T-helper 17 cell (primary cell): ENCODE results near the gene SHC3. TPM values are rescaled to one million over a fixed set of nuclear protein-coding genes. Genes with fewer than 3 reads are reported as not detected.

Source experiments
- ATAC-seq: fragments of 150-1000 bp; cut with Tn5 transposase; 2 replicates; pipeline ENCODE4 v1.10.0; 2021; ENCODE audit warnings: mild to moderate bottlenecking, moderate library complexity
- DNase-seq, 3 donors: peaks; one replicate each; pipeline versions ENCODE4 v3.0.0 to v3.0.0-alpha.2; 2020 to 2021
- H3K9me3 ChIP-seq: one replicate; pipeline ENCODE4 v1.7.0; 2013; ENCODE audit warnings: low read length, mild to moderate bottlenecking; ENCODE audit not compliant: control insufficient read depth, poor library complexity, severe bottlenecking
- H3K27ac Mint-ChIP-seq: one replicate; pipeline ENCODE4 v1.8.0; 2022; ENCODE audit warnings: mild to moderate bottlenecking, moderate library complexity, mixed read lengths
- H3K27me3 Mint-ChIP-seq: one replicate; pipeline ENCODE4 v1.8.0; 2022; ENCODE audit warnings: mixed read lengths
- H3K36me3 Mint-ChIP-seq: one replicate; pipeline ENCODE4 v1.8.0; 2022; ENCODE audit warnings: low read depth, mixed read lengths
- H3K4me1 Mint-ChIP-seq: one replicate; pipeline ENCODE4 v1.8.0; 2022; ENCODE audit warnings: mild to moderate bottlenecking, mixed read lengths
- H3K4me3 Mint-ChIP-seq: one replicate; pipeline ENCODE4 v1.8.0; 2022; ENCODE audit warnings: mild to moderate bottlenecking, moderate library complexity, mixed read lengths
- total RNA-seq, 4 donors: library from RNA in 2 of 4; stranded (reverse) in 2 of 4; gene quantifications; one replicate each; pipeline ENCODE4 v1.2.3 and lab custom pipeline; 2022 to 2026

SHC3 gene
- total RNA-seq, 2 donors from 2014 or later, result not detected

DNA sequence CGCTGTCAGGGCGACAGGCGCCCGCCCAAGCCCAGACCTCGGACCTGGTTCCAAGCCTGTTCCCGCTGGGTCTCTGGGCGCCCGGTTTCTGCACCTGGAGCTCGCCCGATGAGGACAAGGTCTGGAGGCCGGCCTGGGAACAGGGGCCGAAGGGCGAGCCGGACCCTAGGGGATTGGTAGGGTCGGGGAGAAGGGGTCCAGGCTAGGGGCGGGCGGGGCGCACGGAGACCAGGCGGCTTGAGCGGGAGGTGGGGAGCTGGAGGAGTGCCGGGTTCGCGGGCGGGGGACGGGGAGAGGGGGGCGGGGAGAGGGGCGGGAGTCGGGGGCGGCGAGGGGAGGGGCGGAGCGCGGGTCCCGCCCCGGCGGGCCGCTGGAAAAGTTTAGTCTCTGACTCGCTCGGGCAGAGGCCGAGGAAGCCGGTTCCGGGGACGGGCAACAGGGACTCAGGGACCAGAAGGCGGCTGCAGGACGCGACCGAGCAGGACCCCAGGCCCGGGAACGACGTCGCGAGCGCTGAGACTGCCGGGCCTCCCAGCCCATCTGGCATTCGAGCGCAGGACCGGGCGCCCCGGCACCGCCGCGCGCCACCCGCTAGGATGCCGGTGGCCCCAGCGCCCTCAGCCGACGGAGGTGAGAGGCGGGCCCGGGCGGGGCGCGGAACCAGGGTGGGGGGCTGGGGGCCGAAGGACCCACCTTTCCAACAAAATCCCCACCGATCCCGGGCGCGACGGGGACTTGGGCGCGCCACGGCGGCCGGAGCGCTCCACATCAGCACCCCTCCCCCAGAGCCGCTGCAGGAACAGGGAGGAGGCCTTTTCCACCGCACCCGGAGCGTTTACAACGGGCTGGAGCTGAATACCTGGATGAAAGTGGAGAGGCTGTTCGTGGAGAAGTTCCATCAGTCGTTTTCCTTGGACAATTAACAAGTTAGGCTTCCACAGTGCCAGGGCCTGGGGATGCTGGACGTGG, 187.3 kb downstream of the SHC3 start, which contains the start of gene S1PR3:
Gene S1PR3 (plus strand): TSS at position 403 of the 969 bp plus-strand sequence. CDS start 9,733 bp downstream, outside the sequence.
- Mint-ChIP-seq H3K4me1 (peaks cover 8% of the 10 kb centered on the region), H3K36me3 (no peaks in the 10 kb centered on the region), H3K27me3 (peaks cover 80% of the 10 kb centered on the region), H3K27ac (peak within 1 kb of the TSS; percentile 59), H3K4me3 (peak within 1 kb of the TSS; percentile 53)
- no peak for DNase-seq
- ATAC-seq, result no peak
- no peaks in the 10 kb centered on the region for H3K9me3 ChIP-seq

- Mint-ChIP-seq H3K4me1 (peaks cover 8% of the 10 kb centered on the region), H3K4me3 (peak overlapping the region; percentile 3), H3K27me3 (peaks cover 85% of the 10 kb centered on the region), H3K36me3 (peaks cover 2% of the 10 kb centered on the region), H3K27ac (peak overlapping the region; percentile 59)
- ATAC-seq, result no peak
- H3K9me3 ChIP-seq, result no peaks in the 10 kb centered on the region
- DNase-seq, result no peak
These were observed 187.9 kb downstream of the SHC3 start for GRCh38 chr9:88990729-88991065.

DNA sequence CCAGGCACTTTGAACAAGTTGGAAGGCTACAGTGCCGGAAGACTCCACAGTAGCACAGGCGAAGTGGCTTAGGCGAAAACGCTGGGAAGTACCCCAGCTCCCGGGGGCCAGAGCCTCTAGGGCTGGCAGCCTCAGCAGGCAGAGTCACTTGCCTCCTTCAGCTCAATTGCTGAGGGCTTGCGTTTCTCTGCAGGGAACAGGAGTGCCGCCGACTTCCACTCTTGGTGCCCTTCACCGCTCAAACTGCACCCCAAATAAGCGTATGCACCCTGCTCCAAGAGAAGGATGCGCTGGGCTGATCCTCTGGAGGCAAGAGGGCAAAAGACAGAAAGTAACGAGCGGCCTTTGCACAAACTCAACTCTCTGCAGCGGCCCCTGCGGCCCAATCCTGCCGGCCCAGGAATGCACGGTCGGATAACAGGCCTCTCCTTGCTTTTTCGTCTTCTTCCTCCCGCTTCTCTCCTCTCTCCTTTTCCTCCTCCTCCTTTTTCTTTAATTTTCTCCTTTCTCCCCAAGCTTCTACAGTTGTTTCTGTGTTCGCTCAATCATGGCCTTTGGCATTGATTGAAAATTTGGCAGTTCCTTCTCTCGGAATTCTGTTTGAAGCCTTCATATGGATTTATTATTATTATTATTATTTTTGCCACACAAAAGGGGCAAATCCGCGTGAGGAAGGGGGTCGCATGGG, 188.4 kb downstream of the SHC3 start:
- Mint-ChIP-seq H3K27ac (peak overlapping the region; percentile 59), H3K4me1 (peaks cover 8% of the 10 kb centered on the region), H3K27me3 (peaks cover 85% of the 10 kb centered on the region), H3K4me3 (peak overlapping the region; percentile 3), H3K36me3 (peaks cover 2% of the 10 kb centered on the region)
- DNase-seq (no peak), ATAC-seq (no peak)
- H3K9me3 ChIP-seq, result no peaks in the 10 kb centered on the region

DNA sequence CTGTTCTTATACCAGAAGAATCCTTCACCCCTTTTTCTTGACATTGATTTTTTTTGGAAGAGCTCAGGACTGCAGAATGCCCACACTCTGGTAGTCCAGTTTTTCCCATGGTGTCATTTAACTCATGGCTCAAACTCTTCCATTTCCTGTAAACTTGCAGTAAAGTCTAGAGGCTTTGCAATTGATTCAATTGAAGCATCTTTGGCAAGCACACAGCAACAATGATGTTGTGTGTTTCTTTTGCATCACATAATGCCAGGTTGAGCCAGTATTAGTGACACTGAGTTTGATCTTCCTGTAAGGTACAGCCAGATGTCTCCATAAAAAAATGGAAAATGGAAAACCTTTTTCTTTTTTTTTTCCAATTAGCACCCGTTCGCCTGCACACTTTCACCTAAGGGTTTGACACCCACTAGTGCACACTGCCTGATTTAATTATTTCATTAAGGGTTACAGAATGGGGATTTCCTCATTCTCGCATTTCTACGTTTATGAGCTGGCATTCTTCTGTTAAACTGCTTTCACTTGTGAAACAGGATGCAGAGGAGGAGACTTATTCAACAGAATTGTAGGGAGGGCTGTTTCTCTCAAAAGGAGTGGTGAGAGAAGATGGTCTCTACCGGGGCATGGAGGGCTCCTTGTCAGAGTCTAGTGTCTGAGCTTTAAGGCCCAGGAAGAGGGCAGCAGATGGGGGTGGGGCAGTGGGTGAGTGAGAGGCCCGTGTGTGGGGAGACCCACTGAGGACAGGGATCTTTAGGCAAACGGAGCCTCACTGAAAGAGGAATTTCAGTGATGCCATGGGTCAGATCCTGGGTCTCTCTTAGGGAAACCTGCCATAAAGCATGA, 189.6 kb downstream of the SHC3 start:
- Mint-ChIP-seq H3K4me3 (no peak overlapping the region), H3K36me3 (peaks cover 2% of the 10 kb centered on the region), H3K27me3 (peaks cover 81% of the 10 kb centered on the region), H3K4me1 (peaks cover 8% of the 10 kb centered on the region), H3K27ac (no peak overlapping the region)
- ATAC-seq (peak; percentile 56), DNase-seq (no peak)
- H3K9me3 ChIP-seq, result no peaks in the 10 kb centered on the region

DNA sequence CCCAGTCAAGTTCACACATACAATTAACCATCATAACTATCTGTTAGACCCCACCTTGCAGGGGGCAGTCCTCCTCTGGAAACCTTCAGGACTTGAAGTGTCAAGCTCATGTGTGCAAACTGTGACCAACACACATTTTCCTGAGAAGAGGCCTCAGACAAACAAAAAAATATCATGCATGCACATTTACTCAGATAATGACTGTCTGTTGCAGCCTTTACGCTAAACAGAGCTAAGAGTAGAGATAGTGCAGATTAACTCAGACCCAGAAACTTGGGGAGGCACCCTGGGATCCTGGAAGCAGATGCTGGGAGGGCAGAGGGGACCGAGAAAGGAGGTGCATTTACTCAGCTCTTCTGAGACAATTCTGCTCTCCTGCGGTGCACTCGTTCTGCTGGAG, 191.0 kb downstream of the SHC3 start:
- Mint-ChIP-seq H3K27me3 (peaks cover 68% of the 10 kb centered on the region), H3K36me3 (peaks cover 2% of the 10 kb centered on the region)

DNA sequence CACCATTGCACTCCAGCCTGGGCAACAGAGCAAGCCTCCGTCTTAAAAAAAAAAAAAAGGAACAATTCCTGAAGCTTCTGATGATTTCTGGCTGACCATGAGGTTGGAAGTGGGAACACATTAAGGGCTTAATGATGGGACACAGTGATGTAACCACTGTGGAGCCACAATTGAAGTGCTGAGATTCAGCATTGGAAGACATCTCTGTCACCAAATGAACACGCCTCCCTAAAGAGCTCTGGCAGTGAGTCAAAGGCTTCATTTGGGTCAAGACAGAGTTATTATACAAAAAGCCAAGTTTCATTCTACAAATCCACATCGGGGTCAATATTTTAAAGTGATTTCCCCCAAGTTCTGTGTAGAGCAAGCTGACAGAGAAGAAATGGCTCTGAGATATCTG, 191.8 kb downstream of the SHC3 start:
- no peaks in the 10 kb centered on the region for H3K9me3 ChIP-seq
- no peak overlapping the region for H3K4me3 Mint-ChIP-seq
- H3K36me3 Mint-ChIP-seq, result peaks cover 2% of the 10 kb centered on the region
- peaks cover 8% of the 10 kb centered on the region for H3K4me1 Mint-ChIP-seq
- H3K27me3 Mint-ChIP-seq, result peaks cover 59% of the 10 kb centered on the region
- ATAC-seq, result no peak
- no peak for DNase-seq
- no peak overlapping the region for H3K27ac Mint-ChIP-seq

More for the DNA sequence above, 191.0 kb downstream of the SHC3 start:
- Mint-ChIP-seq H3K27ac (no peak overlapping the region), H3K4me3 (no peak overlapping the region), H3K4me1 (peaks cover 8% of the 10 kb centered on the region)
- ATAC-seq, result no peak
- no peak for DNase-seq
- H3K9me3 ChIP-seq, result no peaks in the 10 kb centered on the region

DNA sequence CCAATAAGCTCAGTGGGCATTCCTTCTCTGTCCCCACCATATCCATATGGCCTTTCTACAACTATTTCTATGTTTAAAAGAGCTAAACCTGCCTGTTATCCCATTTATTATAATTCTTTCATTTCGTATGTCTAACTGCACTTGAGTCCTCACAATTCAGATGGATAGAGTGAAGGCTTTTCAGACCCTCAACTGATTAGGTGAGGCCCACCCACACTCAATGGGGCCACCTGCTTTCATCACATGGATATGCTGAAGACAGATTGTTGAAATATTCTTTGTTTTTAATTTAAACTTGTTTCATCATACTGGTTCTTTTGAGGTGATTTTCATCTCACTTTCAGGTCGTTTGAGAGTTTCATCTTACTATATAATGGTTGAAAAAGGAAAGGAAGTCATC, 193.0 kb downstream of the SHC3 start:
- DNase-seq (no peak), ATAC-seq (no peak)
- H3K36me3 Mint-ChIP-seq, result peaks cover 2% of the 10 kb centered on the region
- no peaks in the 10 kb centered on the region for H3K9me3 ChIP-seq
- H3K27me3 Mint-ChIP-seq, result peaks cover 55% of the 10 kb centered on the region
- no peak overlapping the region for H3K27ac Mint-ChIP-seq
- H3K4me3 Mint-ChIP-seq, result no peak overlapping the region
- H3K4me1 Mint-ChIP-seq, result peaks cover 8% of the 10 kb centered on the region

- DNase-seq, result no peak
- no peaks in the 10 kb centered on the region for H3K9me3 ChIP-seq
- Mint-ChIP-seq H3K4me1 (peaks cover 5% of the 10 kb centered on the region), H3K27ac (no peak overlapping the region), H3K36me3 (peaks cover 2% of the 10 kb centered on the region), H3K4me3 (no peak overlapping the region), H3K27me3 (peaks cover 44% of the 10 kb centered on the region)
- no peak for ATAC-seq
These were observed 194.1 kb downstream of the SHC3 start for GRCh38 chr9:88984543-88984883.

DNA sequence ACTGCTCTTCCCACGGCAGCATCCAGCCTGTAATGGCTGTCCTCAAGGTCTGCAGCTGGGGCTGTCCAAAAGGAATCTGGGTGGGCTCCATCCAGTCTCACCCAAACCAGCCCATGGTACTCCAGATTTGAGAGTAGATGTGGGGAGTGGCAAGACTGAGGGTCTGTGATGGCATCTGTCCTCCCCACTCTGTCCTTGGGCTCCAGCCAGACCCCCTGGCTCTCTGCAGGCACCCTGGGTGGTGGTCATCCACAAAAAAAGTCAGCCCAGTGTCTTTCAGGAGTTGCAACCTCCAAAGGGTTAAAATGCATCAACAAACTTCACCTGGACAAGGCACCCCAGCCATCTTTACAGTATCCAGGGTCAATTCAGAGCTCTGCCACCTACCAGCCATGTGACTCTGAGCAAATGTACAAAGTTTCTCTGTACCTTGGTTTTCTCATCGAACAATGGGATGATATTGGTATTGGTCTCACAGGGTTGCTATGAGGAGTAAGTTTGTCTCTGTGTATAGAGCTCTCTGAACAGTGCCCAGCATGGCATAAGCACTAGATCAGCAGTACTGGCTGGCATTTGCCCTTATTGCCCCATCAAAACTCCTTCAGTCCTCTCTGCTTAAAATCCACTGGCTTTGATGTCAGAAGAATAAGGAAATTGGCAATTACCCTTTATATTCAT, 194.6 kb downstream of the SHC3 start:
- Mint-ChIP-seq H3K4me1 (peaks cover 1% of the 10 kb centered on the region), H3K36me3 (peaks cover 2% of the 10 kb centered on the region), H3K27me3 (peaks cover 39% of the 10 kb centered on the region), H3K27ac (no peak overlapping the region), H3K4me3 (no peak overlapping the region)
- ATAC-seq (no peak), DNase-seq (no peak)
- no peaks in the 10 kb centered on the region for H3K9me3 ChIP-seq

GRCh38 chr9:88980740-88981203, 197.8 kb downstream of the SHC3 start:
- H3K4me3 Mint-ChIP-seq, result no peak overlapping the region

DNA sequence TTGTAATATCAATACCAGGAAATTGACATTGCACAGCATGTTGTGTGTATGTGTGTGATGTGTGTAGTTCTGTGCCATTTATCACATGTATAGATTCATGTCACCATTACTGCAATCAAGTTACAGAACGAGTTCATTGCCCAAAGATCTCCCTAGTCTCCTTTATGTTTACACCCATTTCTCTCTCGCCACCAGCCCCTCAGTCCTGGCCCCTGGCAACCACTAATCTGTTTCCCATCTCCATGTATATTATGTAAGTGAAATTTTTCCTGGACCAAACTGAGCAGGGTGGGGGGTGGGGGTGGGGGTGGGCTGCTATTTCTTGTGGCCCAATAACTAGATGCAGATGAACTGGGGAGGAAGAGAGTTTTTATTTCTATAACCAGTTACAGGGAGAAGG, 198.8 kb downstream of the SHC3 start:
- ATAC-seq (no peak), DNase-seq (no peak)
- H3K4me1 Mint-ChIP-seq, result no peaks in the 10 kb centered on the region
- no peaks in the 10 kb centered on the region for H3K9me3 ChIP-seq
- peaks cover 9% of the 10 kb centered on the region for H3K27me3 Mint-ChIP-seq
- H3K27ac Mint-ChIP-seq, result no peak overlapping the region
- H3K4me3 Mint-ChIP-seq, result peak overlapping the region; percentile 49
- no peaks in the 10 kb centered on the region for H3K36me3 Mint-ChIP-seq

More at GRCh38 chr9:88980740-88981203, 197.8 kb downstream of the SHC3 start:
- no peak overlapping the region for H3K27ac Mint-ChIP-seq
- H3K9me3 ChIP-seq, result no peaks in the 10 kb centered on the region
- ATAC-seq (no peak), DNase-seq (no peak)
- no peaks in the 10 kb centered on the region for H3K36me3 Mint-ChIP-seq
- peaks cover 18% of the 10 kb centered on the region for H3K27me3 Mint-ChIP-seq
- no peaks in the 10 kb centered on the region for H3K4me1 Mint-ChIP-seq

DNA sequence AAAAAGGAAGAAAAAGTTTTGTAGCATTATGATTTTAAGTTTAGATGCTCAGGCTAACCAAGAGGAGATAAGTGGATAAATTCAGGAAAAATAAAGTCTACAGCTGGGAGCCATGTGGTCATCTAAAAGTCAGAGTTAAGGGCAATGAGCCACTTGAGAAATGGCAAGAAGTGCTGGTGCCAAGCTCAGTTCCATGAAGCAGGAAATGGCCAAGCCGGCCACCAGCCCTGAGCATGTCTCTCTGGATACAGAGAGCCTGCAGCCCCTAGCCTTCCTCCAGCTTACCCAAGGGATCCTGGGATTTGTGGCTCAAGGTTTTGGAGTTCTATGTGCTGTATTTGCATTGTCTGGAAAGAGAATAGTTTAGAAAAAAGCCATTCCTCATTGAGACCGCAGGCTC, 199.6 kb downstream of the SHC3 start:
- Mint-ChIP-seq H3K27ac (no peak overlapping the region), H3K4me3 (no peak overlapping the region), H3K36me3 (no peaks in the 10 kb centered on the region), H3K4me1 (no peaks in the 10 kb centered on the region), H3K27me3 (peaks cover 6% of the 10 kb centered on the region)
- no peaks in the 10 kb centered on the region for H3K9me3 ChIP-seq
- ATAC-seq (no peak), DNase-seq (no peak)
